Caki2 (cell line): ENCODE data around the gene MED27. TPM values are rescaled to one million over a fixed set of nuclear protein-coding genes. Genes with fewer than 3 reads are reported as not detected.

Experiments
- DNase-seq: peaks from one replicate; pipeline ENCODE4 v3.0.0-alpha.2; 2015; ENCODE audit warnings: low read depth
- in situ Hi-C: cut with HindIII; loops from 2 replicates; pipeline ENCODE4 v1.10.0; 2016; ENCODE audit warnings: low sequenced_read_pairs, low pct_unique_long_range_greater_than_20kb, mixed read lengths
- total RNA-seq: library from RNA; depleted of rRNA; stranded (reverse); fragments of >200 nt; shearing (Covaris generic); gene quantifications from 2 replicates; pipeline ENCODE4 v1.2.3, GENCODE V29; 2014; ENCODE audit warnings: low replicate concordance

MED27 gene
- total RNA-seq, 1 experiment from 2014 or later: 72.8 TPM

- in situ Hi-C loops: no loop called here
- DNase-seq: no peak
Observed at GRCh38 chr9:132049323-132049882, 30.3 kb downstream of the MED27 start.

- DNase-seq: no peak
- in situ Hi-C loops: no loop called here
Observed at GRCh38 chr9:132048201-132048600, 31.5 kb downstream of the MED27 start.

DNA sequence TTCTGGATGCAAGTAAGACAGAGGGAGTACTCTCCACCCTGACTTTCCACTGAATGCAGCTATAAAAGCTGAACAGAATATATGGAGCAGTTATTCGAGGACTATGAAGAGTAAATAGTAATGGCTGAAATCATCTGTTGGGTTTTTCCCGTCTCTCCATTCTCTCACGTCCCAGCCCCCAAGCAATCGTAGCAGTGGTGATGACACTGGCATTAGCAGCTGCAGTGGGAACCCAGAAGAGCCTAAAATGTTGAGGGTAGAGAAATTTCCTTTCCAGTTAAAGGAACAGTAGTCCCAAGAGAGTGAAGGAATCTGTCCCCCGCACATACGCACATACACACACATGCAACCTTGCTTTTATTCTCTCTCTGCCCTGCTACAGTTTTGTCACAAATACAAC lies 33.2 kb downstream of the MED27 start:
- in situ Hi-C loops: no loop called here
- DNase-seq: no peak

GRCh38 chr9:132044176-132044875 lies 35.3 kb downstream of the MED27 start:
- in situ Hi-C loops: no loop called here
- peak; percentile 81 for DNase-seq

- in situ Hi-C loops: no loop called here
- DNase-seq: no peak
Observed at GRCh38 chr9:132043708-132044107, 36.0 kb downstream of the MED27 start.

DNA sequence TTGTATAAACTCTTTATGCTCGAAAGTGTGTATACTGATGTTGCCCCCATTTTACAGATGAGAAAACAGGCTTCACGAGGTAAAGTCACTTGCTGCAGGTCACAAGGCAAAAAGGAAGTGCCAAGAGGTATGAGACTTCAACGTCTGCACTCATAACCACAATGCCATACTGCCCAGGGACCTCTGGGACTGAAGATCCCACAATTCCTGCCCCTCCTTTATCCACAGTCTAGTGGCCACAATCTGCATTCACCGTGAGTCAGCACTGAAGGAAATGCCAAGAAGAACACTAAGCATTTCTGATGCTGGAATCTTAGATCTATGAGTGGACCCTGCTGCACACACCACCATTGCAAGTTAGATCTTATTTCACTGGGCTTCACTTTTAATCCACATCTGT lies 37.3 kb downstream of the MED27 start:
- in situ Hi-C loops: no loop called here

GRCh38 chr9:132041798-132042197 lies 37.9 kb downstream of the MED27 start:
- in situ Hi-C loops: no loop called here

More for the DNA sequence above, 37.3 kb downstream of the MED27 start:
- peak; percentile 91 for DNase-seq

DNA sequence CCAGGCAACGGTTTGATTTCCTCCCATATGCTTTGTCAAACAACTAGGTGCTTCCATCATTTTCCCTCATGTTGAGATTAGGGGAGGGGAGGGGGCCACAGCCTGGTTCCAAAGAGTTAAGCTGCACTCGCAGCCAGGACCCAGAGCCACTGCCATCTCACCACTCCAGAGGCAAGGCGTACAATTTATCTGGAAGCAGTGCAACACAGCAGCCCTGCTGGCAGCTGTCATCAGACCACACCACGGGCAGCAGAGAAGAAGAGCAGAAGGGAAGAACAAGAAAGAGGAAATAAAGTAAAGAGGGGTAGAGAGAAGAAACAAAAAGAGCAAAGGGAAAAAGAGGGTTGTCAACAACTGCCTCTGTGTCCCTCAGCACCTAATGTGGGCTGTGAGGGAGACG lies 38.9 kb downstream of the MED27 start:
- in situ Hi-C loops: no loop called here
- no peak for DNase-seq

More at GRCh38 chr9:132041798-132042197, 37.9 kb downstream of the MED27 start:
- no peak for DNase-seq

DNA sequence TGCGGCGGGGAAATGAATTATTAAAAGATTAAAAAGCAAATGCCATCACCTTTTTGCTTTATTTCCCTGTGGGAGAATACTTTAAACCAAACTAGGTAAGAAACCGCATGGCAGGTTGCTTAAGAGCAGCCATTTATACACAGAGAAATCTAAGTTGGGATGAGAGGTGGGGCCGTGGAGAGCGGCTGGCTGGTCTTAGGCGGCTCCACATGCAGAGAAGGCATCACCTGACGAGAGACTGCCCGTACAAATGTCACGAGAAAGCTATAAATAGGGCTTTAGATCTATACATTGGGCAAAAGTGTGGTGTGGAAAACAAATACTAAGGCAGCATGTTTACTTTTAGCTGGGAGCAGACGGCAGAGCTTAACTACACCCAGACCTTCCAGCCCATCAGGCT lies 39.4 kb downstream of the MED27 start:
- in situ Hi-C loops: no loop called here
- DNase-seq: no peak

- in situ Hi-C loops: no loop called here
- DNase-seq: no peak
Observed at GRCh38 chr9:132039284-132039683, 40.4 kb downstream of the MED27 start.

DNA sequence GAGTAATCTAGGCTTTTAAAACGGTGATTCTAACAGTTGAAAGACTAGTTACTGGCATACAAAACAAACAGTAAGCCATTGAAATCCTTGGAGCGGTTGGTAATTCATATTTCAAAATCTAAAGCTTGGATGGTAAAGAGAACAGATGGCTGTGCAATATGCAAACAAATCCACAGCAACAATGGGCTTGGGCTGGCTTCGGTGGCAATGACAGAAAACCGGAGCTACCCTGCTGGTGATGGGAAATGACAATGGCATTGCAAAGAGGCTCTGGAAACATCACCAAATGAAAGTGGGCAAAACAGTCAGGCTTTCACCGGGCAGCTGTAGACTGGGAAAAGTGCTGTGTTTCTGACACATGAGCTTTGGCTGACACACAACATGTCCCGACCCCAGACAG lies 42.2 kb downstream of the MED27 start:
- DNase-seq: no peak
- in situ Hi-C loops: no loop called here

DNA sequence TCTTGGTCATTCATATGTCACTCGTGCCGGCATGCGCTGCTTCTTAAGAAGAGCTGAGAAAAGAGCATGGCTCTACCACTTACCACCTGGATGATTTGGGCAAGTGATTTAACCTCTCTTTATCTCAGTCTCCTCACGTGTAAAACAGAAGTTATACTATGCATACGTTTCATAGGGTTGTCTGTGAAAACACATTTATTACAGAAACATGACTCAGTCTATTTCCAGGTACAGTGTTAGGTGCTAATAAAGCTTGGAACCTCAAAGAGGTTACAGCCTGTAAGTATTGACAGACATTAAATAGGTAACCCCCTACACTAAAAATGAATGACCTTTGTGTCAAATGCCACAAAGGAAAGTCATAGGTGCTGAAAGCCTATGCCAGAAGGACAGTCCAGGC lies 43.1 kb downstream of the MED27 start:
- DNase-seq: no peak
- in situ Hi-C loops: no loop called here

- in situ Hi-C loops: no loop called here
- no peak for DNase-seq
Observed at GRCh38 chr9:132035679-132036078, 44.0 kb downstream of the MED27 start.

GRCh38 chr9:132032238-132032950 lies 47.3 kb downstream of the MED27 start:
- in situ Hi-C loops: no loop called here

DNA sequence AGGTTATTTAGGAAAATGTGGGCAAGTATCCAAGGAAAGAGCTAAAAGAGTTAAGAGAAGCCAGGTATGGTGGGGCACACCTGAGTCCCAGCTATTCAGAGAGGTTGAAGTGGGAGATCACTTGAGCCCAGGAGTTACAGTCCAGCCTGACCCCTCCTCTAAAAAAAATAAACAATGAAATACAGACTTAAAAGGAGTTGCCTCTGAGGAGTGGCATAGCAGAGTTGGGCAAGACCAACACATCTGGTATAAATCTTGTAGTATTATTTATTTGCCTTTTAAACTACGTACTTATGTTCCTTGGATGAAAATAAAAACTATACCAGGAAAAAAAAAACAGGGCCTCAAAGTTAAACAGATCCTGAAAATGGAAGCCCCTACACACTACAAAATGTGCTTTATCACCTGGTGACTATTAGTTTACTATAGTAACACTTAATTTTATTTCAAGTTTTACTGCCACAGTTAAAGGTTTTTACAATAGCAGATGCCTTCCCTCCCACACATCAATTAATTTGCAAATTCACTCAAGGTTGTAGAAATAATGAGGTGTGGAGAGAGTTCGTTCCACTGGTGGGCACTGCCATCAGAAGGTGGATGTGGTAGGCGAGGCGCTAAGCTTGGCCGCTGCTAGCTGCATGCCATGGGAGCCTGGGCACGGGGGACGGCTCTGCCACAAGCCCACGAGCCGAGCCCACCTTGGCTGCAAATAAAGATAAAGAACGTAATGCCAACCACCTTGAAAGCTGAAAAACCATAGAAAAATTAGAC lies 48.0 kb downstream of the MED27 start:
- in situ Hi-C loops: no loop called here
- no peak for DNase-seq

More at GRCh38 chr9:132032238-132032950, 47.3 kb downstream of the MED27 start:
- DNase-seq: no peak

DNA sequence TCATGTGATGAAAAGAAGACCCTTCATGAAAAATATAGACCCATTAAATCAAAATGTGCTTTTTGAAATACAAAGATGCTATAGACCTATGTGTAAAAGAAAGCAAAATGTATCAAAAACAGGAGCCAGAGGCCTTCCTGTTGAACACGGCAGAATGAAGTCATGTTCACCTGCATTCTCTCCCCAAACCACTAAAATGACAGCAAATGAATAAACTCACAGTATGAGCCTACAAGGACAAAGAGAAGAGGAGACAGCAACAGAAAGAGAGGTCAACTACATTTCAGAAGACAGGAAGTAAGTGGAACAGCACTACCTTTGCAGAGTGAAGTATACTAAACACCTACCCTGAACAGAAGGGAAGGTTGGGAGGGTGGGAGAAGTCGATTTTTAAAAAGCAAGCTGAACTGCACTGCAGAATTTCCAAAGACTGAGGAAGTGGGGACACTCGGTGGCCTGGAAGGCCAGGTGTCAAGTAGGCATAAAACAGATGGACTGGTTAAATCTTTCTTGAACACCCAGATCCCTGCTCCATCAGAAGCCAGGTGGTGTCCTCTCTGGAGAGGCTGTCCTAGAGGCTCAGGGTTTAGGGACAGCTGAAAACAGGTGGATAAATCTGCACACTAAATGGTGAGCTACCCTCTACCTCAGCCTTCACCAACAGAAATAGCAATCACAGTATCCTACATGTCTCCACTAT lies 48.9 kb downstream of the MED27 start:
- no peak for DNase-seq
- in situ Hi-C loops: no loop called here

DNA sequence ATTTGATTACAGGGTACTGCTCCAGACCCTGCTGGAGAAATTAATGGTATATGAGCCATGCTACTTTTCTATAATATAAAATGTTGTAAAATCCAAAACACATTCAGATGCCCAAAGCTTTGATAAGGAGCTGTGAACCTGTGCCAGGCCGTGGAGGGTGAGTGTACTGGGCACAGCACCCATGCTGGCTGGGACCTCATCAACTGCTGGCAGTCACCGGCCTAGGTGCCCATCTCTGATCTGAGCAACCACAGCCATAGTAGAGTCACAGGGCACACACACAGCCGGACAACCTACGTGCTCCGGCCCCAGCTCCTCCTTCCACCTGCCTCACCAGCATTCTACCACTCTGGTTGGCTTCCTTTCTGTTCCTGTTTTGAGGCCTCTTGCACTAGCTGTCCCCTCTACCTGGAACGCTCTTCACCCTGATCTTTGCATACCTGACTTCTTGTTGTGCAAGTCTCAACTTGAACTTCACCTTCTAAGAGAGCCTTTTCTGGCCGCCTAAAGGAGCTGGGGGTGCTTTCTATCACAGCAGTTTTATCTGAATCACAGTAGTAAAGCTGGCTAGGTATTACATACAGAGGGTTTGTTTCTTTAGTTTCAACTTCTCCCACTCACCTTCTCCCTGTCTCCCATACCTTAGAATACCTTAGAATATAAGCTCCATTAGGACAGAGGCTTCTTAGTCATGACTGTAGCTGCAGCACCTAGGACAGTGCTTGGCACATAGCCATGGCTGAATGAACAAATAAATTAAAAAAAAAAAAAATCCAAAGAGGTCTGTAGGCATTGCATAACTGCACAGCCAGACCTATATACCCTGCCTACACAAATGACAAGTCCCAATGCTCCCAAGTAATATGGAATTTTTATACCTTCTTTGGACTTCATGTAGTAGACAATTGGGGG lies 51.7 kb downstream of the MED27 start:
- no peak for DNase-seq
- in situ Hi-C loops: no loop called here
